GM12872 (cell line): ENCODE data around the gene PDZRN4.

Experiments used
- TF ChIP-seq, protein P1 (sequence below): IDR thresholded peaks from 3 replicates; pipeline ENCODE4 v1.5.1; 2011; ENCODE audit warnings: low read depth, mild to moderate bottlenecking, low read length, moderate library complexity; ENCODE audit not compliant: insufficient read depth

Gene PDZRN4

DNA sequence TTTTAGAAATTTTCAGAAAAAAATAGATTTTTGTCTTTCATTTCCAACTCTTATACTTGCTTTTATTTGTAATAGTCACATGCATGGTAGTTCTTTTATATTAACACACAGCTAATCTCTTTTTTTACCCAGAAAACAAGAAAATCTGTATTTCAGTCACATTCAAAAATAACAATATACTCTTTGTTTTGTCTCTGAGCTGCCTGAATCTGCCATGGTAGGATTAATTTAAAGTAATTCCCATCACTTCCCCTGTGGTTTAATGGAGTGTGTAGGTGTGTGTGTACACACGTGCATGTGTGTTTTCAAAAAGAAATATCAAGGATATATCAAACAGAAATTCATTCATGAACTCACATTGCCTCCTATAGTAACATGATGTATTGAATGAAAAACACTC lies 42.6 kb downstream of the PDZRN4 start:
- TF ChIP-seq, protein P1, sequence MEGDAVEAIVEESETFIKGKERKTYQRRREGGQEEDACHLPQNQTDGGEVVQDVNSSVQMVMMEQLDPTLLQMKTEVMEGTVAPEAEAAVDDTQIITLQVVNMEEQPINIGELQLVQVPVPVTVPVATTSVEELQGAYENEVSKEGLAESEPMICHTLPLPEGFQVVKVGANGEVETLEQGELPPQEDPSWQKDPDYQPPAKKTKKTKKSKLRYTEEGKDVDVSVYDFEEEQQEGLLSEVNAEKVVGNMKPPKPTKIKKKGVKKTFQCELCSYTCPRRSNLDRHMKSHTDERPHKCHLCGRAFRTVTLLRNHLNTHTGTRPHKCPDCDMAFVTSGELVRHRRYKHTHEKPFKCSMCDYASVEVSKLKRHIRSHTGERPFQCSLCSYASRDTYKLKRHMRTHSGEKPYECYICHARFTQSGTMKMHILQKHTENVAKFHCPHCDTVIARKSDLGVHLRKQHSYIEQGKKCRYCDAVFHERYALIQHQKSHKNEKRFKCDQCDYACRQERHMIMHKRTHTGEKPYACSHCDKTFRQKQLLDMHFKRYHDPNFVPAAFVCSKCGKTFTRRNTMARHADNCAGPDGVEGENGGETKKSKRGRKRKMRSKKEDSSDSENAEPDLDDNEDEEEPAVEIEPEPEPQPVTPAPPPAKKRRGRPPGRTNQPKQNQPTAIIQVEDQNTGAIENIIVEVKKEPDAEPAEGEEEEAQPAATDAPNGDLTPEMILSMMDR = no peak

DNA sequence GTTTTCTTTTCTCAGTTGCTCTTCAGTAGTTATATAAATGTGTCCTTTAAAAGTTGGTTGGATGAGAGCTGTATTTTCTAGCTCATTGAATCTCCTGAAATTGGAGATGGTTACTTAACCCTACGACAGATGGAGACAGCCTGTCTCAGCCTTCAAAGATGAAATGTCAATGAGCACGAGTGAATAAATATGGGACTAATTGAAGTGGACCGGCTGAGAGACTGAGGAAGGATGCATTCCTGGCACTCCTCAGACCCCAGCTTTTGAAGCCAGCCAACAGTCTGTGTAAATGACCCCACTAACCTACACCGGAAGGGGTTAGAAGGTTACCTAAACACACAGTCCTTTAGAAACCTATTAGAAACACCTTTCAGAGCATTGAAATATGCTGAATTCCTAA lies 46.6 kb downstream of the PDZRN4 start:
- TF ChIP-seq, protein P1 = no peak

- TF ChIP-seq, protein P1 = no peak
These were observed 54.5 kb downstream of the PDZRN4 start for GRCh38 chr12:41242603-41243002.

GRCh38 chr12:41248391-41248790 lies 60.3 kb downstream of the PDZRN4 start:
- TF ChIP-seq, protein P1 = no peak

DNA sequence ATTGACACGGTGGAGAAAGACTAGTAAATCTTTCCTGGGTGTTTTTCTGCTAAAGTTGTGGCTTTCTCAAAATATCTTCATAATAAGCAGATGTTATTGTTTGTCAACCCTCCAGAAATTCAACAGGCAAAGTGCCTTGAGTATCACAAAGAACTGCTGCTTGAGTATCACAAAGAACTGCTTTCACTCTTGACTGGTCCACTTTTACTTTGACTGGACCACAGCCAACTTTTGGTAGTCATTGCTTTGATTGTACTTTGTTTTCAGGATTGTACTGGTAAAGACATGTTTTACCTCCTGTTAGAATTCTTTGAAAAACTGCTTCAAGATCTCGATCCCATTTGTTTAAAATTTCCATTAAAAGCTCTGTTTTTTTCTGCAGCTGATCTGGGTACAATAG lies 62.6 kb downstream of the PDZRN4 start:
- TF ChIP-seq, protein P1 = no peak

DNA sequence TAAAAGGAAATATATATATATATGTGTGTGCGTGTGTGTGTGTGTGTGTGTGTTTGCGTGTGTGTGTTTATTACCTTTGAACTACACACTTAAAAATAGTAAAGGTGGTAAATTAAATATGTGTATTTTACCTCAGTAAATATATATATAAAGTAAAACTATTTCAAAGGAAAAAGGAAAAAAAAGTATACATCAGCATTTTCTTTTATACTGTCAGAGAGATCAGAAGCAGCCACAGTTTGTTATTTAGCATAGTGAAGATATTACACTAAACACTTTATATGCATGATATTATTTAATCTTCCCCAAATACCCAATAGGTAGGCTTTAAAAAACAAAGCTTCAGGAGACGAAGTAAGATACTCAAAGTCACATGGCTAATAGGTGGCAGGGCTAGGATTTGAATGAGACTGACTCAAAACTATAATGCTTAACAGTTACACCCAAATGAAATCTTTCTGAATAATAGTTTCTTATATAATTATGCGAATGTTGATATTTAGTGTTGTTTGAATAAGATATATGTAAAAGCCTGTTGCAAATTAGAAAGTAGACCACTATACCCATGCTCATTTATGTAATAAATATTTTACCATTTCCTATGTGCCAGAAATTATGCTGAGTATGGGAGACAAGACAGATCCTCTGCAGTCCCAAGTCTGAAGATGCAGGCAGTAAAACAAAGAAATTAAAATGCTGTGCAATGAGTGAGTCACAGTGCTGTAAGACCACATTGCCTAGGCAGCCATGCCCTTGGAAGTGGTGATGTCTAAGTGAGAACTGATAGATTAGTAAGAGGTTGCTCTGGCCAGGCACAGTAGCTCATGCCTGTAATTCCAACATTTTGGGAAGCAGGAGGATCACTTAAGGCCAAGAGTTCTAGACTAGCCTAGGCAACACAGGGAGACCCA lies 66.1 kb downstream of the PDZRN4 start:
- TF ChIP-seq, protein P1 = no peak

- TF ChIP-seq, protein P1 = peak; percentile 17; the same call in 1 of the 3 replicates
These were observed 76.2 kb downstream of the PDZRN4 start for GRCh38 chr12:41264281-41264680.
